HG03060 (cell line): Measurements from ENCODE around the gene MOSMO.
"Not testable (repeated sequence)": the region's sequence is repeated elsewhere in the genome, so short reads cannot be mapped to it uniquely, and the experiment has no call there.

Experiments used
- ATAC-seq: cut with Tn5 transposase; IDR thresholded peaks from one replicate; pipeline ENCODE4 v1.9.1; 2021; ENCODE audit warnings: low read depth, moderate number of reproducible peaks; ENCODE audit not compliant: unreplicated experiment

MOSMO gene

DNA sequence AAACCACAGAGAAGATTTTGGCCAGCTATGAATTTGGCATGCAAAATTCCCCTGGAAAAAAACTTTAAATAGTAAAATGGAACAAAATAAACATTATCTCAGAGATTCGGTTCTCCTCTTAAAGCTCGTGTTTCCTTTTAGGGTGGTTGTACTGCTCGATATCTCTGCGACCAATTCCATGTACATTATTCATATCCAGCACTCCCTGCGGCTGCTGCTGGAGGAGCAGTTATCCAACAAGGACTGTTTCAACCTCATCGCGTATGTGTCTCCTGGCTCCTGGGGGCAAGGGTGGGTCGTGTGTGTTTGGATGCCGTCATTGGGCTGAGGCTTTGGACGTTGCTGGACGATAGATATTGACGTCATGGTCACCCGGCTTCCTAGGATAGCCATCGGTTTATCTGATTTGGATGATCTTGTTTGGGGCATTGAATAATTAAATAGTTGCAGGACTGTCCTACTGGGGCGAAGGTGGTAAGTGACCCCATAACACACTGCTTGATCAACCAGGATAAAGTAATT lies 118.2 kb downstream of the MOSMO start:
- ATAC-seq = no peak

- ATAC-seq = not testable (repeated sequence)
Observed at GRCh38 chr16:22128537-22128936, 120.6 kb downstream of the MOSMO start.

DNA sequence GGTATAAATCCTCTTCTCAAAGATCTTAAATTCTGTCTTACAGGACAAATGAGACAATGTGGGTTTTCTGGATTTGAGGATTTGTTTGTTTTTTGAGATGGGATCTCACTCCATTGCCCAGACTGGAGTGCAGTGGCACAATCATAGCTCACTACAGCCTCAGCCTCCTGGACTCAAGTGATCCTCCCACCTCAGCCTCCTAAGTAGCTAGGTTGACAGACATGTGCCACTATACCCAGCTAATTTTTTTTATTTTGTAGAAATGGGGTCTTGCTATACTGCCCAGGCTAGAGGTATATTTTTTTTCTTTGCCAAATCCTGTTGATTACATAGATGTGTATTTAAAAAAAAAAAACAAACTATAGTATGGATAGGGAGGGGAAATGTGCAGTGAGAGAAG lies 122.6 kb downstream of the MOSMO start:
- ATAC-seq = no peak

GRCh38 chr16:22132801-22133200 lies 124.9 kb downstream of the MOSMO start:
- no peak for ATAC-seq
